Activated CD4-positive, alpha-beta T cell treated with anti-CD3 and anti-CD28 coated beads for 36 hours (primary cell): ENCODE data around the gene ENPP3. TPM values are rescaled to one million over a fixed set of nuclear protein-coding genes. Genes with fewer than 3 reads are reported as not detected.

Experiments used
- ATAC-seq: fragments of 200-7000 bp; cut with Tn5 transposase; one replicate; pipeline ENCODE4 v1.10.0; 2021; ENCODE audit warnings: mild to moderate bottlenecking, moderate library complexity
- CTCF ChIA-PET: fragments of 350-600 bp; sonication (Branson Sonifier 250); formaldehyde crosslinking; loops from one replicate; lab custom pipeline; 2021; ENCODE audit warnings: antibody characterized with exemption; lab: Charles Lee
- POLR2A ChIA-PET: fragments of 350-600 bp; sonication (Branson Sonifier 250); formaldehyde crosslinking; loops from one replicate; lab custom pipeline; 2021; ENCODE audit warnings: antibody characterized with exemption, inconsistent platforms; lab: Charles Lee
- DNase-seq: peaks from one replicate; pipeline ENCODE4 v3.0.0-alpha.2; 2020
- H3K27ac Mint-ChIP-seq: one replicate; pipeline ENCODE4 v1.8.0; 2021; ENCODE audit warnings: mixed read lengths
- H3K27me3 Mint-ChIP-seq: one replicate; pipeline ENCODE4 v1.8.0; 2021; ENCODE audit warnings: mixed read lengths
- H3K36me3 Mint-ChIP-seq: one replicate; pipeline ENCODE4 v1.8.0; 2021; ENCODE audit warnings: low read depth, mixed read lengths
- H3K4me1 Mint-ChIP-seq: one replicate; pipeline ENCODE4 v1.8.0; 2021; ENCODE audit warnings: mixed read lengths
- H3K4me3 Mint-ChIP-seq: one replicate; pipeline ENCODE4 v1.8.0; 2021; ENCODE audit warnings: mild to moderate bottlenecking, moderate library complexity, mixed read lengths
- H3K9me3 Mint-ChIP-seq: one replicate; pipeline ENCODE4 v1.8.0; 2021; ENCODE audit warnings: low read depth, mixed read lengths
- intact Hi-C, 2 experiments: fragments of 100-400 bp; cut with DNase I in 1 of 2; cut with micrococcal nuclease in 1 of 2; formaldehyde crosslinking; loops; one replicate each; pipeline versions ENCODE4 v1.14.2 to v1.15.1; 2022 to 2024; cut with DNase I, micrococcal nuclease
- microRNA-seq: library from miRNA; unstranded; fragments of <30 nt; microRNA quantifications from one replicate; pipeline ENCODE4 v1.2.0, GENCODE V29; 2021; ENCODE audit warnings: borderline replicate concordance
- total RNA-seq, 2 experiments: library from RNA; stranded (reverse); gene quantifications; one replicate each; pipeline ENCODE4 v1.2.3, GENCODE V29; 2021

Gene ENPP3
- total RNA-seq, 2 experiments from 2014 or later, result 0.57 to 0.58 TPM

DNA sequence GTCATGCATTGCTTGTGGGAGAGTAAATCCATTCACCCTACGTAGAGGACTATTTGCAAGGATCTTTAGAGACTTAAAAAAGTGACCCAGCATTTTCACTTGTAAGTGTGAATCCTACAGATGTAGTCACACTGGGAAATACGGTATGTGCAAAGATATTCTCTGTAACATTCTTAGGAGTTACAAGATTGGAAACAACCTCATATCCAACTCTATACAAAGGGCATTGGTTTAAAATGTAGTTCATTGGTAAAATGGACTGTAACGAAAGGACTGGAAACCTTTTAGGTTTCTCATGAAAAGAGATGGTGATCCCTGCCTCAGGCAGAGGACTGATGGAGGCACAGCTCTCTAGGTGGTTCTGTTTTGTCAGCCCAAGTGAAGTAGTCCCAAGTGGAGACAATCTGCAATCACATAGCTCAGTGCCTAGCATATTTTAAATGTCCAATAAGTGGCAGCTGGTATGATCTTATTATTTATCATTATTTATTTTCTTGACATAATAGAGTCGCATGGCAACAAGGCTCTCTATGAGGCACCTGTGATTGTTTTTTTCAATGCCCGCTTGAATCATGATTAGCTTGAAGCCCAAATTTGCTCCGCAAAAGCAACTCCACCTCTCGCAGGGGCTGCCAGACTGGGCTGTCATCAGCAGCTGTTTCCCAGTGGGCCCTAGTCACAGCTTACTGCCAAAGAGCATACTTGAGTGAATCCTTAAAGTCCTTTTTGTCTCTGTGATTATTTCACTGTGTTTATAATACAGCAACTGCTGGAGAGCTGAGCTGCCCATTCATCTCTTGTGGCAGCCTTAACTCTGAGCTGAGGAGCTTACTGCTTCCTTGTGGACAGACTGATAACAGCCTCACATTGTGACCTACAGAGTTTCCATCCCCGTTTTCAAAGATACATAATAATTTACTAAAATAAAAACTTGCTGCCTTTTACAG is 150.9 kb downstream of the ENPP3 start:
- DNase-seq, result no peak
- no peaks in the 10 kb centered on the region for H3K9me3 Mint-ChIP-seq
- H3K4me1 Mint-ChIP-seq, result peaks cover 8% of the 10 kb centered on the region
- intact Hi-C loops, result no loop called here
- ChIA-PET POLR2A (no interaction called here), CTCF (no interaction called here)
- H3K27ac Mint-ChIP-seq, result no peak overlapping the region
- peaks cover 8% of the 10 kb centered on the region for H3K27me3 Mint-ChIP-seq
- no peak for ATAC-seq
- H3K36me3 Mint-ChIP-seq, result no peaks in the 10 kb centered on the region
- no peak overlapping the region for H3K4me3 Mint-ChIP-seq

GRCh38 chr6:131789219-131789618 is 152.1 kb downstream of the ENPP3 start:
- peaks cover 8% of the 10 kb centered on the region for H3K27me3 Mint-ChIP-seq
- no peak for DNase-seq
- peak; percentile 53 for ATAC-seq
- H3K36me3 Mint-ChIP-seq, result no peaks in the 10 kb centered on the region
- POLR2A ChIA-PET, result no interaction called here
- intact Hi-C loops, result no loop called here
- no peaks in the 10 kb centered on the region for H3K9me3 Mint-ChIP-seq
- peaks cover 8% of the 10 kb centered on the region for H3K4me1 Mint-ChIP-seq
- CTCF ChIA-PET, result interaction anchor here (0.6 kb wide), 1 partner anchor 12 kb away, joined by 3 read pairs; no protein-coding TSS in a partner anchor
- no peak overlapping the region for H3K4me3 Mint-ChIP-seq
- no peak overlapping the region for H3K27ac Mint-ChIP-seq

DNA sequence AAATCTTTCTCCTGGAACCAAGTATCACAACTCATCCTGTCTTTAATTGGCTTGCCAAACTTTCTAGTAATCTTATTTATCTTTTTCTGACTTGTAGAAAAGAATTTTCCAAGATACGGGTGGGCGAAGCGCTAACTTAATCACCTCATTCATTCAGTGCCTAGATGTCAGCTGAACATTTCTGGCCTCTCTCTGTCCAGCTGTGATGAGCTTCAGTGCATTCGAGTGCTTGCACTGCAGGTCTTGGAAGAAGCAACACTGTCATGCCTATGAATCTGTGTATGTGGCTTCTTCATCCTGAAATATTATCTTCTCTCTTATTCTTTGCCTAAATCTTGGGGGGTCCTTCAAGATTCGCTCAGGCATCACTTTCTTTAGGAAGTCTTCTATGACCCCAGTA is 154.4 kb downstream of the ENPP3 start:
- H3K4me3 Mint-ChIP-seq, result no peak overlapping the region
- no peaks in the 10 kb centered on the region for H3K9me3 Mint-ChIP-seq
- no peak overlapping the region for H3K27ac Mint-ChIP-seq
- intact Hi-C loops, result no loop called here
- no peaks in the 10 kb centered on the region for H3K36me3 Mint-ChIP-seq
- ChIA-PET CTCF (no interaction called here), POLR2A (interaction anchor here (0.5 kb wide), 1 partner anchor 683 kb away, joined by 8 read pairs; no protein-coding TSS in a partner anchor)
- H3K4me1 Mint-ChIP-seq, result peaks cover 8% of the 10 kb centered on the region
- no peak for ATAC-seq
- peaks cover 11% of the 10 kb centered on the region for H3K27me3 Mint-ChIP-seq
- DNase-seq, result no peak

DNA sequence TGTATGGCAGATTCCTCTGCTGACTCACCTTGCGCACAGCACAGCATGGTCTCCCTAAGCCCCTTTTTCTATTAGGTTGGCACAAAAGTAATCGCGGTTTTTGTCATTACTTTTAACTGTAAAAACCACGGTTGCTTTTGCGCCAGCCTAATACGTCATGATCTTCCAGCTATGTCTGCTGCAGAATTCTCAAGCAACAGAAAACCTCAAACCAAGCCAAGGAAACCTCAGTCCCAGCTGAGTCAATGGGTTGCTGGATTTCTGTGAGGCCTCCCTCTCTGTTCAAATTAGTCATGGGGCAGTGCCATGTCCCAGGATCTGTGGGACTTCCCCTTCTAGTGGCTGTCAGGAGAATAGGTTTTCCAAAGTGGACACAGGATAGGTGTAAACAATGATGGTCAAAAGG is 155.0 kb downstream of the ENPP3 start:
- ChIA-PET POLR2A (interaction anchor here (0.5 kb wide), 1 partner anchor 683 kb away, joined by 8 read pairs; no protein-coding TSS in a partner anchor), CTCF (no interaction called here)
- intact Hi-C loops, result no loop called here
- no peaks in the 10 kb centered on the region for H3K9me3 Mint-ChIP-seq
- ATAC-seq (peak; percentile 26), DNase-seq (peak; percentile 25)
- H3K27me3 Mint-ChIP-seq, result peaks cover 16% of the 10 kb centered on the region
- no peak overlapping the region for H3K4me3 Mint-ChIP-seq
- H3K27ac Mint-ChIP-seq, result no peak overlapping the region
- H3K4me1 Mint-ChIP-seq, result peaks cover 8% of the 10 kb centered on the region
- no peaks in the 10 kb centered on the region for H3K36me3 Mint-ChIP-seq

- Mint-ChIP-seq H3K27me3 (peaks cover 21% of the 10 kb centered on the region), H3K36me3 (no peaks in the 10 kb centered on the region), H3K9me3 (no peaks in the 10 kb centered on the region), H3K4me3 (no peak overlapping the region), H3K4me1 (no peaks in the 10 kb centered on the region), H3K27ac (no peak overlapping the region)
- DNase-seq (no peak), ATAC-seq (no peak)
- ChIA-PET POLR2A (no interaction called here), CTCF (no interaction called here)
- intact Hi-C loops, result no loop called here
These were observed 158.3 kb downstream of the ENPP3 start for GRCh38 chr6:131795366-131795765.

Small RNA genes lying within 50 kb of the gene (microRNA-seq; reads per million reads assigned to microRNA genes)
- gene MIR548H5, result not detected

Other genes starting within 250 kb of the ENPP3 start
- gene ARG1, start 64.1 kb upstream of the ENPP3 start, total RNA-seq, result not detected
- 10 to 100 TPM; 23.9 to 26.0 TPM for gene MED23, start 9.1 kb upstream of the ENPP3 start, total RNA-seq
- gene OR2A4, start 64.1 kb downstream of the ENPP3 start, total RNA-seq, result not detected
- under 1 TPM in 1 of 2 experiments, not detected in 1; 0.21 TPM for gene CTAGE9, start 73.7 kb downstream of the ENPP3 start, total RNA-seq
- under 1 TPM; 0.23 to 0.42 TPM for gene ENPP1, start 170.7 kb downstream of the ENPP3 start, total RNA-seq